NT2/D1 (cell line): ENCODE data around the gene ANKRD34A.

Source experiments
- DNase-seq: peaks from one replicate; pipeline ENCODE4 v3.0.0-alpha.2; 2011; ENCODE audit warnings: low read depth, low spot score
- H3K27me3 ChIP-seq: 2 replicates; pipeline ENCODE4 v1.6.0; 2011; ENCODE audit warnings: mild to moderate bottlenecking; ENCODE audit not compliant: insufficient read length, insufficient read depth
- H3K36me3 ChIP-seq: 2 replicates; pipeline ENCODE4 v1.6.1; 2011; ENCODE audit warnings: mild to moderate bottlenecking, low read length, mixed read lengths; ENCODE audit not compliant: insufficient read depth, insufficient read length
- H3K4me1 ChIP-seq: 2 replicates; pipeline ENCODE4 v1.5.1; 2011; ENCODE audit not compliant: insufficient read depth, insufficient read length
- H3K4me3 ChIP-seq: 2 replicates; pipeline ENCODE4 v1.5.1; 2011; ENCODE audit warnings: low read depth; ENCODE audit not compliant: insufficient read length
- H3K9ac ChIP-seq: 2 replicates; pipeline ENCODE4 v1.6.0; 2011; ENCODE audit warnings: low read depth; ENCODE audit not compliant: insufficient read length
- H3K9me3 ChIP-seq: 2 replicates; pipeline ENCODE4 v1.5.1; 2011; ENCODE audit warnings: mild to moderate bottlenecking, low read length; ENCODE audit not compliant: insufficient read depth
- SUZ12 ChIP-seq: IDR thresholded peaks from 2 replicates; pipeline ENCODE4 v1.6.1; 2011; ENCODE audit not compliant: insufficient read length, insufficient read depth; ENCODE audit errors: extremely low read depth
- YY1 ChIP-seq: IDR thresholded peaks from 2 replicates; pipeline ENCODE4 v1.6.1; 2011; ENCODE audit not compliant: insufficient read length, insufficient read depth
- ZNF274 ChIP-seq: IDR thresholded peaks from 2 replicates; pipeline ENCODE4 v1.6.1; 2011; ENCODE audit warnings: mild to moderate bottlenecking, low read depth, low read length

Gene ANKRD34A

GRCh38 chr1:145988773-145989172 lies 24.4 kb upstream of the ANKRD34A start:
- no peak for DNase-seq
- H3K27me3 ChIP-seq: no peaks in the 10 kb centered on the region
- no peak overlapping the region for H3K4me3 ChIP-seq
- H3K9ac ChIP-seq: no peak overlapping the region
- peaks cover 11% of the 10 kb centered on the region for H3K4me1 ChIP-seq
- H3K36me3 ChIP-seq: peaks cover 17% of the 10 kb centered on the region
- H3K9me3 ChIP-seq: no peaks in the 10 kb centered on the region
- TF ChIP-seq YY1 (no peak), ZNF274 (no peak), SUZ12 (no peak)

- Histone ChIP-seq H3K9ac (no peak overlapping the region), H3K9me3 (no peaks in the 10 kb centered on the region), H3K36me3 (peaks cover 9% of the 10 kb centered on the region), H3K27me3 (no peaks in the 10 kb centered on the region), H3K4me1 (peaks cover 11% of the 10 kb centered on the region), H3K4me3 (no peak overlapping the region)
- TF ChIP-seq ZNF274 (no peak), YY1 (no peak), SUZ12 (no peak)
- no peak for DNase-seq
These were observed 23.6 kb upstream of the ANKRD34A start for GRCh38 chr1:145987926-145988325.

- no peak for DNase-seq
- TF ChIP-seq YY1: no peak
- no peak for TF ChIP-seq ZNF274
- no peak for TF ChIP-seq SUZ12
- H3K9ac ChIP-seq: no peak overlapping the region
- H3K9me3 ChIP-seq: no peaks in the 10 kb centered on the region
- no peaks in the 10 kb centered on the region for H3K27me3 ChIP-seq
- H3K4me3 ChIP-seq: no peak overlapping the region
- peaks cover 11% of the 10 kb centered on the region for H3K4me1 ChIP-seq
- no peaks in the 10 kb centered on the region for H3K36me3 ChIP-seq
These were observed 22.2 kb upstream of the ANKRD34A start for GRCh38 chr1:145986551-145986950.

- Histone ChIP-seq H3K4me1 (peaks cover 11% of the 10 kb centered on the region), H3K9me3 (no peaks in the 10 kb centered on the region), H3K9ac (no peak overlapping the region), H3K27me3 (no peaks in the 10 kb centered on the region), H3K4me3 (no peak overlapping the region), H3K36me3 (no peaks in the 10 kb centered on the region)
- no peak for DNase-seq
- no peak for TF ChIP-seq SUZ12
- TF ChIP-seq ZNF274: no peak
- TF ChIP-seq YY1: no peak
These were observed 21.4 kb upstream of the ANKRD34A start for GRCh38 chr1:145985502-145986439.

- DNase-seq: no peak
- no peak overlapping the region for H3K9ac ChIP-seq
- no peak overlapping the region for H3K4me3 ChIP-seq
- H3K9me3 ChIP-seq: no peaks in the 10 kb centered on the region
- H3K4me1 ChIP-seq: peaks cover 11% of the 10 kb centered on the region
- TF ChIP-seq SUZ12 (no peak), YY1 (no peak), ZNF274 (no peak)
- no peaks in the 10 kb centered on the region for H3K36me3 ChIP-seq
- no peaks in the 10 kb centered on the region for H3K27me3 ChIP-seq
These were observed 20.7 kb upstream of the ANKRD34A start for GRCh38 chr1:145985129-145985501.

GRCh38 chr1:145983960-145984830 lies 19.8 kb upstream of the ANKRD34A start:
- no peak overlapping the region for H3K4me3 ChIP-seq
- H3K36me3 ChIP-seq: no peaks in the 10 kb centered on the region
- peaks cover 11% of the 10 kb centered on the region for H3K4me1 ChIP-seq
- H3K9ac ChIP-seq: no peak overlapping the region
- H3K9me3 ChIP-seq: no peaks in the 10 kb centered on the region
- TF ChIP-seq YY1: no peak
- no peak for TF ChIP-seq SUZ12
- no peak for TF ChIP-seq ZNF274
- H3K27me3 ChIP-seq: no peaks in the 10 kb centered on the region
- no peak for DNase-seq

- DNase-seq: no peak
- Histone ChIP-seq H3K27me3 (no peaks in the 10 kb centered on the region), H3K9ac (no peak overlapping the region), H3K9me3 (no peaks in the 10 kb centered on the region), H3K4me3 (no peak overlapping the region), H3K36me3 (no peaks in the 10 kb centered on the region), H3K4me1 (peaks cover 16% of the 10 kb centered on the region)
- TF ChIP-seq YY1 (no peak), SUZ12 (no peak)
These were observed 18.9 kb upstream of the ANKRD34A start for GRCh38 chr1:145983206-145983675.
